Right atrium auricular region (tissue), 2 donors: ENCODE results near the gene UQCC5. TPM values are rescaled to one million over a fixed set of nuclear protein-coding genes. Genes with fewer than 3 reads are reported as not detected.
A peak's percentile ranks its signal among the peaks of the same experiment; 100 is the strongest.

Experiments used
- DNase-seq: peaks from one replicate; pipeline ENCODE4 v3.0.0-alpha.2; 2019; ENCODE audit warnings: low spot score
- H3K27ac ChIP-seq, 2 donors: fragments of 200-600 bp; sonication (generic); 1 replicate in 1 of 2; 2 replicates in 1 of 2; pipeline ENCODE4 v1.5.1; 2016 to 2019
- H3K27me3 ChIP-seq, 2 donors: fragments of 200-600 bp; sonication (generic); one replicate each; pipeline versions ENCODE4 v1.5.1 to v1.6.0; 2017 to 2019
- H3K36me3 ChIP-seq: fragments of 200-600 bp; sonication (generic); one replicate; pipeline ENCODE4 v1.5.1; 2016
- H3K4me1 ChIP-seq, 2 donors: fragments of 200-600 bp; sonication (generic); one replicate each; pipeline versions ENCODE4 v1.5.1 to v1.6.0; 2017 to 2019
- H3K4me3 ChIP-seq, 2 donors: fragments of 200-600 bp; sonication (generic); 1 replicate in 1 of 2; 2 replicates in 1 of 2; pipeline ENCODE4 v1.5.1; 2017 to 2019; ENCODE audit warnings: mild to moderate bottlenecking in 1 of 2, moderate library complexity in 1 of 2
- H3K9me3 ChIP-seq, 2 donors: fragments of 200-600 bp; sonication (generic); one replicate each; pipeline ENCODE4 v1.5.1; 2019
- total RNA-seq, 2 donors: library from RNA; depleted of rRNA; stranded (reverse); fragments of >200 nt; gene quantifications; one replicate each; pipeline ENCODE4 v1.1.0, GENCODE V29; 2016
- TF ChIP-seq, protein P1 (sequence below), 2 donors: fragments of 200-600 bp; sonication (generic); IDR thresholded peaks; one replicate each; pipeline ENCODE4 v1.5.1; 2019; ENCODE audit warnings: antibody characterized with exemption in 2 of 2

UQCC5 gene, protein sequence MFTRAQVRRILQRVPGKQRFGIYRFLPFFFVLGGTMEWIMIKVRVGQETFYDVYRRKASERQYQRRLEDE
- 1 to 10 TPM; 1.2 to 3.1 TPM for total RNA-seq

DNA sequence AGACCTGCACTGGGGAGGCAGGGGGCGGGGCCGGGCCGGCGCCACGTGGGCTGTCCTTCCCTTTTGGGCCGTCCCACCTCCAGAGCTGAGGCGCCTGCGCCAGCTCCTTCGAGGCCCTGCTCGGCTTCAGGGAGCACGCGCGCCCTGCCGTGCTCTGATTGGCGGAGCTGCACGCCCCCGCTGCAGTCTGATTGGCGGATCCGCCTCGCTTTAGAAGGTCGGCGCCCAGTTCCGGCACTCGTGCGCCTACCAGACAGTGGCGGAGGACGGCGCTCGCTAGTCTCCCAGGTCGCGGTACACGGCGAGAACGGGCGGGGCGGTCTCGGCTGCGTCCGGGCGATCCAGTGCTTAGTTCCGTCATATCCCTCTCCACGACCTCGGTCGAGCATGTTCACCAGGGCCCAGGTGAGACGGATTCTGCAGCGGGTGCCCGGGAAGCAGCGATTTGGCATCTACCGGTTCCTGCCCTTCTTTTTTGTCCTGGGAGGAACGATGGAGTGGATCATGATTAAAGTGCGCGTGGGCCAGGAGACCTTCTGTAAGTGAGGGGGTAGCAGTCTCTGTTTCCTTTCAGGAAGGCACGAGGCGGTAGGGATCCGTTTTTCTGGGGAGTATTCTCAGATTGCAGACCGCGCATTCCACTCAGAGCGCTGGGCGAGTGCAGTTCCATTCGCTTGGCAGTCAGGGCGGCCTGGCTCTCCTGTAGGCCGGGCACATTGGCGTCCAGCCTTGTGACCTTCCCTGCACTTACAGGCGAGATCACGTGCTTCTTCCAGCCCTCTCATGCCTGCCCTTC is at the start of gene UQCC5:
Gene UQCC5 (plus strand): TSS at position 237 of the 796 bp plus-strand sequence. CDS start 151 bp downstream, at position 388.
- peaks cover 0 to 73% of the 10 kb centered on the region in 2 donors for H3K4me1 ChIP-seq
- H3K27ac ChIP-seq: peak within 1 kb of the TSS; percentile 87 to 93
- H3K36me3 ChIP-seq: peaks cover 13% of the 10 kb centered on the region

DNA sequence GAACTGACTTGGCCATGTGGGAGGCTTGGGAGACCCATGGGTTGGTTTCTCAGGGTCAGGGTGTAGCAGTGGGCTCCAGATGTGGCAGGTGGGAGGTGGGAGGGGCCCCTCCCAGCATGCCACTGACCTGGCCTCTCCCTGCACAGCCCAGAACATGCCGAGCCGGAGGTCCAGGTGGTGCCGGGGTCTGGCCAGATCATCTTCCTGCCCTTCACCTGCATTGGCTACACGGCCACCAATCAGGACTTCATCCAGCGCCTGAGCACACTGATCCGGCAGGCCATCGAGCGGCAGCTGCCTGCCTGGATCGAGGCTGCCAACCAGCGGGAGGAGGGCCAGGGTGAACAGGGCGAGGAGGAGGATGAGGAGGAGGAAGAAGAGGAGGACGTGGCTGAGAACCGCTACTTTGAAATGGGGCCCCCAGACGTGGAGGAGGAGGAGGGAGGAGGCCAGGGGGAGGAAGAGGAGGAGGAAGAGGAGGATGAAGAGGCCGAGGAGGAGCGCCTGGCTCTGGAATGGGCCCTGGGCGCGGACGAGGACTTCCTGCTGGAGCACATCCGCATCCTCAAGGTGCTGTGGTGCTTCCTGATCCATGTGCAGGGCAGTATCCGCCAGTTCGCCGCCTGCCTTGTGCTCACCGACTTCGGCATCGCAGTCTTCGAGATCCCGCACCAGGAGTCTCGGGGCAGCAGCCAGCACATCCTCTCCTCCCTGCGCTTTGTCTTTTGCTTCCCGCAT is 49.2 kb upstream of the UQCC5 start:
- DNase-seq: no peak
- H3K27ac ChIP-seq: no peak overlapping the region
- H3K27me3 ChIP-seq: no peaks in the 10 kb centered on the region
- TF ChIP-seq, protein P1, sequence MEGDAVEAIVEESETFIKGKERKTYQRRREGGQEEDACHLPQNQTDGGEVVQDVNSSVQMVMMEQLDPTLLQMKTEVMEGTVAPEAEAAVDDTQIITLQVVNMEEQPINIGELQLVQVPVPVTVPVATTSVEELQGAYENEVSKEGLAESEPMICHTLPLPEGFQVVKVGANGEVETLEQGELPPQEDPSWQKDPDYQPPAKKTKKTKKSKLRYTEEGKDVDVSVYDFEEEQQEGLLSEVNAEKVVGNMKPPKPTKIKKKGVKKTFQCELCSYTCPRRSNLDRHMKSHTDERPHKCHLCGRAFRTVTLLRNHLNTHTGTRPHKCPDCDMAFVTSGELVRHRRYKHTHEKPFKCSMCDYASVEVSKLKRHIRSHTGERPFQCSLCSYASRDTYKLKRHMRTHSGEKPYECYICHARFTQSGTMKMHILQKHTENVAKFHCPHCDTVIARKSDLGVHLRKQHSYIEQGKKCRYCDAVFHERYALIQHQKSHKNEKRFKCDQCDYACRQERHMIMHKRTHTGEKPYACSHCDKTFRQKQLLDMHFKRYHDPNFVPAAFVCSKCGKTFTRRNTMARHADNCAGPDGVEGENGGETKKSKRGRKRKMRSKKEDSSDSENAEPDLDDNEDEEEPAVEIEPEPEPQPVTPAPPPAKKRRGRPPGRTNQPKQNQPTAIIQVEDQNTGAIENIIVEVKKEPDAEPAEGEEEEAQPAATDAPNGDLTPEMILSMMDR (IDR thresholded peaks at IDR 0.05): no peak
- H3K4me3 ChIP-seq: no peak overlapping the region
- peaks cover 75% of the 10 kb centered on the region for H3K36me3 ChIP-seq
- H3K4me1 ChIP-seq: peaks cover 0 to 61% of the 10 kb centered on the region in 2 donors
- no peaks in the 10 kb centered on the region for H3K9me3 ChIP-seq

More for the DNA sequence above, at the start of gene UQCC5:
- Histone ChIP-seq H3K9me3 (no peaks in the 10 kb centered on the region), H3K27me3 (no peaks in the 10 kb centered on the region), H3K4me3 (peak within 1 kb of the TSS; percentile 58 to 69)
- peak; percentile 99 for DNase-seq
- TF ChIP-seq, protein P1 (IDR thresholded peaks at IDR 0.05): no peak

DNA sequence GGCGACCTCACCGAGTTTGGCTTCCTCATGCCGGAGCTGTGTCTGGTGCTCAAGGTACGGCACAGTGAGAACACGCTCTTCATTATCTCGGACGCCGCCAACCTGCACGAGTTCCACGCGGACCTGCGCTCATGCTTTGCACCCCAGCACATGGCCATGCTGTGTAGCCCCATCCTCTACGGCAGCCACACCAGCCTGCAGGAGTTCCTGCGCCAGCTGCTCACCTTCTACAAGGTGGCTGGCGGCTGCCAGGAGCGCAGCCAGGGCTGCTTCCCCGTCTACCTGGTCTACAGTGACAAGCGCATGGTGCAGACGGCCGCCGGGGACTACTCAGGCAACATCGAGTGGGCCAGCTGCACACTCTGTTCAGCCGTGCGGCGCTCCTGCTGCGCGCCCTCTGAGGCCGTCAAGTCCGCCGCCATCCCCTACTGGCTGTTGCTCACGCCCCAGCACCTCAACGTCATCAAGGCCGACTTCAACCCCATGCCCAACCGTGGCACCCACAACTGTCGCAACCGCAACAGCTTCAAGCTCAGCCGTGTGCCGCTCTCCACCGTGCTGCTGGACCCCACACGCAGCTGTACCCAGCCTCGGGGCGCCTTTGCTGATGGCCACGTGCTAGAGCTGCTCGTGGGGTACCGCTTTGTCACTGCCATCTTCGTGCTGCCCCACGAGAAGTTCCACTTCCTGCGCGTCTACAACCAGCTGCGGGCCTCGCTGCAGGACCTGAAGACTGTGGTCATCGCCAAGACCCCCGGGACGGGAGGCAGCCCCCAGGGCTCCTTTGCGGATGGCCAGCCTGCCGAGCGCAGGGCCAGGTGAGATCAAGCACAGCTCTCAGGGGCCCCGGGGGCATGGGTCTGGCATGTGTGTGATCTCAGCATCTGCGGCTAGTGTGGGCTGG is 48.4 kb upstream of the UQCC5 start:
- Histone ChIP-seq H3K27me3 (no peaks in the 10 kb centered on the region), H3K36me3 (peaks cover 75% of the 10 kb centered on the region), H3K4me1 (peaks cover 0 to 60% of the 10 kb centered on the region in 2 donors), H3K27ac (no peak overlapping the region), H3K4me3 (no peak overlapping the region), H3K9me3 (no peaks in the 10 kb centered on the region)
- no peak for DNase-seq
- TF ChIP-seq, protein P1 (IDR thresholded peaks at IDR 0.05): no peak

DNA sequence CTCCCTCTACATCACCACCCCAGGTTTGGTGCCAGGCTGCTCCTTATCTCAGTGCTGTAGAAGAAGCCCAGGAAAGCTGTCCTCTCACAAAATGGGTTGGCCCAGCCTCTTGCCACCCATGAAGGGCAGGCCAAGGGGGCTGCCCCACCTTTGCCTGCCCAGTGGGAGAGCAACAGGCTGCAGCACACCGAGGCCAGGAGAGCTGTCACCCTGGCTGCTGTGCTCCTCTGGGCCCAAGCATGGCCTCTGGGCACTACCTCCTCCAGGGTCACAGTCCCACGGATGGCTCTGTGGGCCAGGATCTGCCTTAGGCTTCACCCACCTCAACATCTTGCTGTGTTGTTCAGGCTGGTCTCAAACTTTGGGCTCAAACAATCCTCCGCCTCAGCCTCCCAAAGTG is 47.7 kb upstream of the UQCC5 start:
- no peak for DNase-seq
- no peak overlapping the region for H3K27ac ChIP-seq
- H3K36me3 ChIP-seq: peaks cover 77% of the 10 kb centered on the region
- H3K27me3 ChIP-seq: no peaks in the 10 kb centered on the region
- H3K4me3 ChIP-seq: no peak overlapping the region
- TF ChIP-seq, protein P1 (IDR thresholded peaks at IDR 0.05): no peak
- no peaks in the 10 kb centered on the region for H3K9me3 ChIP-seq
- H3K4me1 ChIP-seq: peaks cover 0 to 60% of the 10 kb centered on the region in 2 donors

DNA sequence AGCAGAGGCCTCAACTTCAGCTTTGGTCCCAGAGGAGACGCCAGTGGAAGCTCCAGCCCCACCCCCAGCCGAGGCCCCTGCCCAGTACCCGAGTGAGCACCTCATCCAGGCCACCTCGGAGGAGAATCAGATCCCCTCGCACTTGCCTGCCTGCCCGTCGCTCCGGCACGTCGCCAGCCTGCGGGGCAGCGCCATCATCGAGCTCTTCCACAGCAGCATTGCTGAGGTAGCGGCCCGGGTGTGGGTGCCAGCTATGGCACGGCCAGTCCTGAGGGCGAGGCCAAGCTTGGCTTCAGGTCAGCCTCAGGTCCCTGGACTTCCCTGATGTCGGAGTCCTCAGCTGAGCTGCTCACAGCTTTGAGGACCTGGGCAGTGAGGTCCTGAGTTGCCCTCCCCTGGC is 47.0 kb upstream of the UQCC5 start:
- Histone ChIP-seq H3K4me3 (no peak overlapping the region), H3K9me3 (no peaks in the 10 kb centered on the region), H3K4me1 (peaks cover 0 to 60% of the 10 kb centered on the region in 2 donors)

More for the DNA sequence above, 47.0 kb upstream of the UQCC5 start:
- Histone ChIP-seq H3K36me3 (peaks cover 77% of the 10 kb centered on the region), H3K27me3 (no peaks in the 10 kb centered on the region), H3K27ac (no peak overlapping the region)
- TF ChIP-seq, protein P1 (IDR thresholded peaks at IDR 0.05): no peak
- no peak for DNase-seq
